ENCODE measurements around the gene RAB25. TPM values are rescaled to one million over a fixed set of nuclear protein-coding genes. Genes with fewer than 3 reads are reported as not detected.

Gene RAB25
- 0.32 and 0.38 TPM in 2 replicates for total RNA-seq

- intact Hi-C loops (cut with micrococcal nuclease) = no loop called here
- H3K36me3 Mint-ChIP-seq (ENCODE audit: low read depth) = peaks cover 20% of the 10 kb centered on the region
- H3K27ac Mint-ChIP-seq = no peak within 1 kb of the TSS
Measured at GRCh38 chr1:156060937-156061636, at the start of gene RAB25. Gene RAB25, plus strand, starts transcription at chr1:156061160. Its CDS starts 241 bp downstream, at chr1:156061401.

GRCh38 chr1:156012051-156012817 lies 48.7 kb upstream of the RAB25 start:
- H3K36me3 Mint-ChIP-seq (ENCODE audit: low read depth) = peaks cover 71% of the 10 kb centered on the region
- POLR2A ChIA-PET = no interaction called here
- H3K27me3 Mint-ChIP-seq = no peaks in the 10 kb centered on the region
- no peaks in the 10 kb centered on the region for H3K9me3 Mint-ChIP-seq
- TF ChIP-seq CTCF (IDR thresholded peaks at IDR 0.05) = no peak
- peak; percentile 90 for ATAC-seq (ENCODE audit: low read depth)
- no peak for DNase-seq
- H3K4me1 Mint-ChIP-seq = peaks cover 23% of the 10 kb centered on the region
- peak overlapping the region; percentile 28 for H3K4me3 Mint-ChIP-seq
- intact Hi-C loops (cut with micrococcal nuclease) = loop anchor here (2.0 kb wide), 1 partner anchor 43 kb away; the partner anchor contains the start of gene LAMTOR2
- CTCF ChIA-PET = no interaction called here
- peak overlapping the region; percentile 74 for H3K27ac Mint-ChIP-seq

More at GRCh38 chr1:156060937-156061636, at the start of gene RAB25:
- Mint-ChIP-seq H3K4me3 (no peak within 1 kb of the TSS), H3K27me3 (no peaks in the 10 kb centered on the region), H3K9me3 (no peaks in the 10 kb centered on the region), H3K4me1 (peaks cover 5% of the 10 kb centered on the region)
- DNase-seq (no peak), ATAC-seq (ENCODE audit: low read depth) (no peak)
- POLR2A ChIA-PET = no interaction called here
- CTCF ChIA-PET = no interaction called here
- no peak for TF ChIP-seq CTCF (IDR thresholded peaks at IDR 0.05)

GRCh38 chr1:156014829-156015228 lies 46.1 kb upstream of the RAB25 start:
- TF ChIP-seq CTCF (IDR thresholded peaks at IDR 0.05) = no peak
- H3K4me3 Mint-ChIP-seq = no peak overlapping the region
- no peaks in the 10 kb centered on the region for H3K27me3 Mint-ChIP-seq
- DNase-seq (no peak), ATAC-seq (ENCODE audit: low read depth) (no peak)
- H3K9me3 Mint-ChIP-seq = no peaks in the 10 kb centered on the region
- H3K36me3 Mint-ChIP-seq (ENCODE audit: low read depth) = peaks cover 76% of the 10 kb centered on the region
- CTCF ChIA-PET = no interaction called here
- peaks cover 34% of the 10 kb centered on the region for H3K4me1 Mint-ChIP-seq
- no peak overlapping the region for H3K27ac Mint-ChIP-seq
- POLR2A ChIA-PET = interaction anchor here (0.5 to 0.7 kb wide), 2 partner anchors 38 to 72 kb away, joined by 3 read pairs; no protein-coding TSS in a partner anchor
- intact Hi-C loops (cut with micrococcal nuclease) = no loop called here

GRCh38 chr1:156019946-156020292 lies 41.0 kb upstream of the RAB25 start:
- peaks cover 39% of the 10 kb centered on the region for H3K36me3 Mint-ChIP-seq (ENCODE audit: low read depth)
- POLR2A ChIA-PET = interaction anchor here (0.6 to 1.8 kb wide), 8 partner anchors 12 to 182 kb away, joined by 3 to 15 read pairs (median 4); partner anchors contain the start of gene ARHGEF2
- peaks cover under 1% of the 10 kb centered on the region for H3K27me3 Mint-ChIP-seq
- peak overlapping the region; percentile 93 for H3K27ac Mint-ChIP-seq
- intact Hi-C loops (cut with micrococcal nuclease) = loop anchor here (2.0 kb wide), 1 partner anchor 163 kb away; the partner anchor contains the start of gene GON4L
- CTCF ChIA-PET = no interaction called here
- no peak for DNase-seq
- no peaks in the 10 kb centered on the region for H3K9me3 Mint-ChIP-seq
- peaks cover 22% of the 10 kb centered on the region for H3K4me1 Mint-ChIP-seq
- TF ChIP-seq CTCF (IDR thresholded peaks at IDR 0.05) = no peak
- ATAC-seq (ENCODE audit: low read depth) = no peak
- peak overlapping the region; percentile 98 for H3K4me3 Mint-ChIP-seq

All from activated B cell treated with CpG ODN at 0.5 μM for 24 hours (primary cell).